Ovary (tissue), 9 donors: ENCODE measurements around the gene PPP1R3F. TPM values are rescaled to one million over a fixed set of nuclear protein-coding genes. Genes with fewer than 3 reads are reported as not detected.
A peak's percentile ranks its signal among the peaks of the same experiment; 100 is the strongest.

Experiments used
- DNase-seq, 5 donors: peaks; one replicate each; pipeline ENCODE4 v3.0.0-alpha.2; 2019 to 2020
- H3K27ac ChIP-seq, 2 donors: fragments of 200-600 bp; one replicate each; pipeline versions ENCODE4 v1.5.1 to v1.8.0; 2019 to 2022
- H3K27me3 ChIP-seq: fragments of 200-600 bp; one replicate; pipeline ENCODE4 v1.8.0; 2022
- H3K36me3 ChIP-seq: fragments of 200-600 bp; sonication (generic); one replicate; pipeline ENCODE4 v1.5.1; 2019
- H3K4me1 ChIP-seq: one replicate; pipeline ENCODE4 v1.8.1; 2013; ENCODE audit warnings: mild to moderate bottlenecking, moderate library complexity; ENCODE audit not compliant: insufficient read depth
- H3K4me3 ChIP-seq: fragments of 200-600 bp; sonication (generic); one replicate; pipeline ENCODE4 v1.5.1; 2017
- H3K9me3 ChIP-seq, 2 donors: fragments of 200-600 bp in 1 of 2; sonication (generic) in 1 of 2; one replicate each; pipeline versions ENCODE4 v1.5.1 to v1.8.1; 2013 to 2019; ENCODE audit warnings: mild to moderate bottlenecking in 1 of 2, moderate library complexity in 1 of 2
- CTCF ChIP-seq, 3 donors: fragments of 450-650 bp in 2 of 3; fragments of 200-600 bp in 1 of 3; IDR thresholded peaks; one replicate each; pipeline versions ENCODE4 v1.5.1 to v1.8.0; 2016 to 2022; ENCODE audit warnings: antibody characterized with exemption in 3 of 3, mild to moderate bottlenecking in 1 of 3
- EP300 ChIP-seq: sonication (generic); formaldehyde crosslinking; IDR thresholded peaks from one replicate; pipeline ENCODE4 v1.6.1; 2017; ENCODE audit warnings: antibody characterized with exemption
- POLR2A ChIP-seq: fragments of 450-650 bp; IDR thresholded peaks from one replicate; pipeline ENCODE4 v1.6.1; 2017; ENCODE audit warnings: antibody characterized with exemption, mild to moderate bottlenecking, moderate library complexity
- WGBS, 3 donors: extraction: QIAGEN DNeasy Blood & Tissue Kit in 1 of 3; methylation state at CpG; one replicate each; pipeline versions ENCODE4 v1.1.5 to v1.1.7; 2013 to 2017; 5-methylcytosine and 5-hydroxymethylcytosine counted together
- intact Hi-C, 4 donors: fragments of 100-400 bp; cut with DNase I; formaldehyde crosslinking; loops; one replicate each; pipeline versions ENCODE4 v1.11.0 to v1.15.1; 2022 to 2023
- polyA plus RNA-seq, 2 donors: library from polyadenylated mRNA; stranded (reverse); fragments of 200-250 nt in 1 of 2; fragments of 350-450 nt in 1 of 2; fragmentation: Illumina TruSeq in 1 of 2; extraction: RNeasy Lipid Tissue Mini Kit (QIAGEN cat#74804) in 1 of 2; gene quantifications; one replicate each; pipeline ENCODE4 v1.2.3, GENCODE V29; 2013 to 2014
- total RNA-seq, 7 donors: library from RNA; depleted of rRNA in 2 of 7; stranded (reverse); fragments of >200 nt in 2 of 7; fragmentation: NEBNext Ultra II Directional in 3 of 7; extraction: Animal tissue kit (Norgen Biotek cat#: 25700) in 3 of 7; gene quantifications; one replicate each; pipeline versions ENCODE4 v1.1.0 to v1.2.4, GENCODE V29; 2016 to 2023
- donor health status: DM: no; HTN: no; CAD: no; lungs with moderate emphysema.
- donor health status: DM: no; HTN: no; CAD: no.
- donor health status: Bipolar disorder and iron deficiency.
- donor health status: DM: yes; HTN: yes; CAD: no.
- donor health status: DM: no; HTN: no; CAD: no.
- donor health status: DM: yes; HTN: yes; CAD: no.

PPP1R3F gene
- total and polyA plus RNA-seq, 9 donors, result 1.7 to 16.1 (median 12.3) TPM

GRCh38 chrX:49271341-49271740 is 1.7 kb downstream of the PPP1R3F start:
- H3K27ac ChIP-seq, result no peak overlapping the region
- intact Hi-C loops, result no loop called here
- H3K4me3 ChIP-seq, result no peak overlapping the region
- no peaks in the 10 kb centered on the region for H3K27me3 ChIP-seq
- H3K4me1 ChIP-seq, result peaks cover 6% of the 10 kb centered on the region
- H3K9me3 ChIP-seq, result no peaks in the 10 kb centered on the region
- WGBS, 3 donors, result 50 to 77% (median 53%) methylated on average over 2 of the region's 2 CpGs
- no peak for TF ChIP-seq EP300
- no peak for TF ChIP-seq CTCF (IDR thresholded peaks at IDR 0.05)
- no peaks in the 10 kb centered on the region for H3K36me3 ChIP-seq
- DNase-seq, result peak in 2 of 5 donors; percentile 10 to 13

GRCh38 chrX:49272421-49272820 is 2.8 kb downstream of the PPP1R3F start:
- WGBS, 3 donors, result 45 to 60% (median 49%) methylated on average over 6 of the region's 6 CpGs
- no peaks in the 10 kb centered on the region for H3K36me3 ChIP-seq
- H3K4me3 ChIP-seq, result no peak overlapping the region
- intact Hi-C loops, result no loop called here
- H3K27me3 ChIP-seq, result no peaks in the 10 kb centered on the region
- H3K27ac ChIP-seq, result no peak overlapping the region
- H3K9me3 ChIP-seq, result no peaks in the 10 kb centered on the region
- peaks cover 8% of the 10 kb centered on the region for H3K4me1 ChIP-seq
- TF ChIP-seq POLR2A, result no peak
- TF ChIP-seq EP300, result no peak
- no peak for TF ChIP-seq CTCF (IDR thresholded peaks at IDR 0.05)
- DNase-seq, result peak in 1 of 5 donors; percentile 1

- intact Hi-C loops, result no loop called here
- Histone ChIP-seq H3K27me3 (no peaks in the 10 kb centered on the region), H3K36me3 (no peaks in the 10 kb centered on the region), H3K4me1 (peaks cover 8% of the 10 kb centered on the region), H3K4me3 (no peak overlapping the region), H3K27ac (no peak overlapping the region), H3K9me3 (no peaks in the 10 kb centered on the region)
- WGBS, 3 donors, result 78 to 87% (median 85%) methylated on average over 8 of the region's 8 CpGs
- TF ChIP-seq EP300 (no peak), CTCF (IDR thresholded peaks at IDR 0.05) (no peak), POLR2A (no peak)
- no peak for DNase-seq
These were observed 3.7 kb downstream of the PPP1R3F start for GRCh38 chrX:49273181-49273727.

- no peak for DNase-seq
- WGBS, 3 donors, result 51 to 52% (median 52%) methylated on average over 1 of the region's 1 CpG
- no peaks in the 10 kb centered on the region for H3K9me3 ChIP-seq
These were observed 6.6 kb downstream of the PPP1R3F start for GRCh38 chrX:49276207-49276606.

More at GRCh38 chrX:49276207-49276606, 6.6 kb downstream of the PPP1R3F start:
- TF ChIP-seq POLR2A, result no peak
- no peak for TF ChIP-seq EP300
- TF ChIP-seq CTCF (IDR thresholded peaks at IDR 0.05), result no peak
- Histone ChIP-seq H3K36me3 (no peaks in the 10 kb centered on the region), H3K4me1 (peaks cover 2% of the 10 kb centered on the region), H3K27ac (no peak overlapping the region), H3K4me3 (no peak overlapping the region), H3K27me3 (no peaks in the 10 kb centered on the region)
- intact Hi-C loops, result no loop called here
